Jurkat, Clone E6-1 (cell line): ENCODE data around the gene SSTR5. TPM values are rescaled to one million over a fixed set of nuclear protein-coding genes. Genes with fewer than 3 reads are reported as not detected.
"Not testable (repeated sequence)": the region's sequence is repeated elsewhere in the genome, so short reads cannot be mapped to it uniquely, and the experiment has no call there.

Experiments used
- DNase-seq: peaks from one replicate; pipeline ENCODE4 v3.0.0-alpha.2; 2011; ENCODE audit warnings: low read depth, low spot score
- H3K4me3 ChIP-seq: 2 replicates; pipeline ENCODE4 v1.5.1; 2011; ENCODE audit warnings: mild to moderate bottlenecking, low read length, control low read depth, moderate library complexity
- polyA plus RNA-seq: library from polyadenylated mRNA; unstranded; fragments of >200 nt; gene quantifications from one replicate; pipeline ENCODE4 v1.2.1, GENCODE V29; 2012; ENCODE audit warnings: missing spikeins; ENCODE audit not compliant: insufficient read length, insufficient read depth

SSTR5 gene
- not detected for polyA plus RNA-seq

DNA sequence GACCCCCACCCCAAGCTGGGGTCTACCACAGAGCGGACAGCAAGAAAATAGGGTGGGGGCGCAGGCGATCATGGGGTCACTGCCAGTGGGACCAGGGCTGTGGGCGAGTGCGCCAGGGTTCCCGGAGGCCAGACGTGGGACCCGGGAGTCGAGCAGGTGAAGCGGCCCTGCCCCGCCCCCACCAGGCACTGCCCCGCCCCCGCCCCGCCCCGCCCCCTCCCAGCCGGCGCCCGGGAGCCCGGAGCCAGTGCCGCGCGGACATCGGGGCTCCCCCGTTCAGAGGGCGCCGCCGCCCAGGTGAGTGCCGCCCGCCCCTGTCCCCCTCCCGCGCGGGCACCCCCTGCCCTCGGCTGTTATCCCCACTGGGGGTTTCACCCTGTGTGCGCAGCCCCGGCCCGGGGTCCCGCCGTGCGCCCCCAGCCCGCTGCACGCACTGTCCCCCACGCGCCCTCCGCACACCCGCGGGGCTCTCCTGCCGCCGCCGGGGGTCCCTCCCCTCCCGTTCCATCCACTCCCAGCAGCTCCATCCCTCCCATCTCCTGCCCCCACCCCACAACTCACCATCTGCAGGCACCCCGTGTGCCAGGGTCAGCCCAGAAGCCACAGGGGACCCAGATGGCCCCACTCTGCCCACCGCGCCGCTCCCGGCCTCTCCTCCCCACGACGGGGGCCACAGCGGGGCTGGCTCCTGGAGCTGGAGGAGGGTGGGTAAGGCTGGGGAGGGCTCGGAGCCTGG, at the start of gene SSTR5:
Gene SSTR5 (plus strand): TSS at position 222 of the 736 bp plus-strand sequence. CDS start 6,122 bp downstream, outside the sequence.
- H3K4me3 ChIP-seq = no peak within 1 kb of the TSS
- DNase-seq = no peak

DNA sequence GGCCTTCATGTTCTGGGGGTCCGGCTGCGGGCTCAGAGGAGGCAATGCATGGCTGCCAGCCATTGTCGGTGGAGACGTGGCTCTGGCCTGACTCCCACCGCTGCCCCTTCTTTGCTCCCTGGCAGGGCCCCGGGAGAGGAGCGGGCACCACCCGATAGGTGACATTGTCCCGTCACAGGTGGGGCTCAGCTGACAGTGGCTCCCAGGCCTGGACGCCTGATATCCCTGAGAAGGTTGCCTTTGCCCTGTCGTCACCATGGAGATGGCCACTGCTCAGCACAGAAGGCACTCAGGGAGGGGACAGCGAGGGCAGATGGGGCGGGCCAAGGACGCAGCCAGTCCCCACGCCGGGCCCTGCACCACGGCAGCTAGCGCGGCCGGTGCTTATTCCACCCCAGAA, 48.4 kb upstream of the SSTR5 start:
- DNase-seq = no peak
- no peak overlapping the region for H3K4me3 ChIP-seq

DNA sequence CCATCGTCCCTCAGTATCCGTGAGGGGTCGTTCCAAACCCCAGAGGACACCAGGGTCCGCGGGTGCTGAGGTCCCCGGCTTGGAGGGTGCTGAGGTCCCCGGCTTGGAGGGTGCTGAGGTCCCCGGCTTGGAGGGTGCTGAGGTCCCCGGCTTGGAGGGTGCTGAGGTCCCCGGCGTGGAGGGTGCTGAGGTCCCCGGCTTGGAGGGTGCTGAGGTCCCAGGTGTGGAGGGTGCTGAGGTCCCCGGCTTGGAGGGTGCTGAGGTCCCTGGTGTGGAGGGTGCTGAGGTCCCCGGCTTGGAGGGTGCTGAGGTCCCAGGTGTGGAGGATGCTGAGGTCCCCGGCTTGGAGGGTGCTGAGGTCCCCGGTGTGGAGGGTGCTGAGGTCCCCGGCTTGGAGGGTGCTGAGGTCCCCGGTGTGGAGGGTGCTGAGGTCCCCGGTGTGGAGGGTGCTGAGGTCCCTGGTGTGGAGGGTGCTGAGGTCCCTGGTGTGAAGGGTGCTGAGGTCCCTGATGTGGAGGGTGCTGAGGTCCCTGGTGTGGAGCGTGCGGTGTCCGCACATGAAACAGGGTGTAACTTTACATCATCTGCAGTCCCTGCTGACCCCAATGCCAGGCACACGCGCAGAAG, 47.3 kb upstream of the SSTR5 start:
- not testable (repeated sequence) for DNase-seq, H3K4me3 ChIP-seq

GRCh38 chr16:1026057-1026783, 46.3 kb upstream of the SSTR5 start:
- DNase-seq = no peak
- H3K4me3 ChIP-seq = no peak overlapping the region

- DNase-seq = no peak
These were observed 45.6 kb upstream of the SSTR5 start for GRCh38 chr16:1026784-1027500.

GRCh38 chr16:1027501-1027815, 45.1 kb upstream of the SSTR5 start:
- H3K4me3 ChIP-seq = no peak overlapping the region
- no peak for DNase-seq

More at GRCh38 chr16:1026784-1027500, 45.6 kb upstream of the SSTR5 start:
- H3K4me3 ChIP-seq = no peak overlapping the region

GRCh38 chr16:1028056-1028455, 44.5 kb upstream of the SSTR5 start:
- no peak overlapping the region for H3K4me3 ChIP-seq
- no peak for DNase-seq

- no peak overlapping the region for H3K4me3 ChIP-seq
- DNase-seq = no peak
These were observed 43.9 kb upstream of the SSTR5 start for GRCh38 chr16:1028524-1029258.

DNA sequence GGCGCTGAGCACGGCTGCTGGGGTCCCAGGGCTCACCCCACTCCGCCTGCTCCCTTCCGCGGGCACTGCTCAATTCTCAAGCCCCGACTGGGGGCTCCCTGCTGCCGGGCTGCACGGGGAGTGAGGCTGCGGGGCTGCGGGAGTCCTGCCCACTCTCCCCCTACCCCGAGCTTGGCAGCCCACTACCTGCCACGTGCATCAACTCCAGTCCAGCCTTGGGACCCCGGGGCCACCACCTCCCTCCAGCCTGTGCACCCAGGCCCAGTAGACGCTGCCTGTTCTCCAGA, 43.3 kb upstream of the SSTR5 start:
- DNase-seq = no peak
- H3K4me3 ChIP-seq = no peak overlapping the region

GRCh38 chr16:1030473-1030901, 42.1 kb upstream of the SSTR5 start:
- DNase-seq = no peak
- no peak overlapping the region for H3K4me3 ChIP-seq

GRCh38 chr16:1031666-1032065, 40.9 kb upstream of the SSTR5 start:
- H3K4me3 ChIP-seq = no peak overlapping the region
- DNase-seq = no peak

GRCh38 chr16:1032607-1033006, 39.9 kb upstream of the SSTR5 start:
- H3K4me3 ChIP-seq = no peak overlapping the region
- DNase-seq = no peak

DNA sequence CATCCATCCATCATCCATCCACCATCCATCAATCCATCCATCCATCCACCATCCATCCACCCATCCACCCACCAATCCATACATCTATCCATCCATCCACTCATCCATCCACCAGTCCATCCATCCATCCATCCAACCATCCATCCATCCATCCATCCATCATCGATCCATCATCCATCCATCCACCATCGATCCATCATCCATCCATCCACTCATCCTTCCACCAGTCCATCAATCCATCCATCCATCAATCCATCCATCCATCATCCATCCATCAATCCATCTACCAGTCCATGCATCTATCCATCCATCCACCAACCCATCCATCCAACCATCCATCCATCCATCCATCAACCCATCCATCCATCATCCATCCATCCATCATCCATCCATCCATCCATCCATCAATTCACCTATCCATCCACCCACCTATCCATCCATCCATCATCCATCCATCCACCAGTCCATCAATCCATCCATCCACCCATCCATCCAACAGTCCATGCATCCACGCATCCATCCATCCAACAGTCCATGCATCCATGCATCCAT, 39.3 kb upstream of the SSTR5 start:
- no peak for DNase-seq
- H3K4me3 ChIP-seq = no peak overlapping the region

GRCh38 chr16:1034230-1035065, 38.1 kb upstream of the SSTR5 start:
- H3K4me3 ChIP-seq = no peak overlapping the region
- no peak for DNase-seq

GRCh38 chr16:1035066-1035415, 37.5 kb upstream of the SSTR5 start:
- H3K4me3 ChIP-seq = no peak overlapping the region
- no peak for DNase-seq

- no peak overlapping the region for H3K4me3 ChIP-seq
- no peak for DNase-seq
These were observed 36.4 kb upstream of the SSTR5 start for GRCh38 chr16:1036166-1036565.

GRCh38 chr16:1036726-1037393, 35.7 kb upstream of the SSTR5 start:
- no peak overlapping the region for H3K4me3 ChIP-seq
- DNase-seq = no peak
